ENCODE data around the gene RAMACL.
A peak's percentile ranks its signal among the peaks of the same experiment; 100 is the strongest.

The RAMACL gene

GRCh38 chr6:166600931-166601330, 14.5 kb upstream of the RAMACL start:
- ChIA-PET CTCF (interaction anchor here (1.0 to 3.6 kb wide), 4 partner anchors 11 to 26 kb away, joined by 3 to 21 read pairs (median 4); no protein-coding TSS in a partner anchor), POLR2A (interaction anchor here (0.7 kb wide), 1 partner anchor 259 kb away, joined by 4 read pairs; no protein-coding TSS in a partner anchor)
- TF ChIP-seq CTCF (IDR thresholded peaks at IDR 0.05; ENCODE audit: insufficient read depth, low read length, missing control alignments), result no peak
- H3K4me3 ChIP-seq (ENCODE audit: low read depth, low read length), result no peak overlapping the region
- DNase-seq (ENCODE audit: low read depth, low spot score), result no peak

- H3K4me3 ChIP-seq (ENCODE audit: low read depth, low read length), result no peak overlapping the region
- POLR2A ChIA-PET, result no interaction called here
- CTCF ChIA-PET, result interaction anchor here (0.7 to 3.6 kb wide), 4 partner anchors 14 to 134 kb away, joined by 3 to 21 read pairs (median 4); partner anchors contain the start of gene RPS6KA2
- no peak for TF ChIP-seq CTCF (IDR thresholded peaks at IDR 0.05; ENCODE audit: insufficient read depth, low read length, missing control alignments)
- no peak for DNase-seq (ENCODE audit: low read depth, low spot score)
Observed at GRCh38 chr6:166599205-166599604, 12.7 kb upstream of the RAMACL start.

- ChIA-PET POLR2A (interaction anchor here (0.7 kb wide), 1 partner anchor 546 kb away, joined by 3 read pairs; no protein-coding TSS in a partner anchor), CTCF (interaction anchor here (0.9 to 3.6 kb wide), 3 partner anchors 14 to 133 kb away, joined by 3 to 21 read pairs (median 5); partner anchors contain the start of gene RPS6KA2)
- peak; percentile 92 for DNase-seq (ENCODE audit: low read depth, low spot score)
- H3K4me3 ChIP-seq (ENCODE audit: low read depth, low read length), result no peak overlapping the region
- no peak for TF ChIP-seq CTCF (IDR thresholded peaks at IDR 0.05; ENCODE audit: insufficient read depth, low read length, missing control alignments)
Observed at GRCh38 chr6:166598441-166599138, 12.1 kb upstream of the RAMACL start.

- TF ChIP-seq CTCF (IDR thresholded peaks at IDR 0.05; ENCODE audit: insufficient read depth, low read length, missing control alignments), result no peak
- ChIA-PET CTCF (interaction anchor here (1.4 to 3.6 kb wide), 2 partner anchors 15 to 133 kb away, joined by 5 to 21 read pairs; no protein-coding TSS in a partner anchor), POLR2A (interaction anchor here (0.7 kb wide), 1 partner anchor 545 kb away, joined by 3 read pairs; no protein-coding TSS in a partner anchor)
- H3K4me3 ChIP-seq (ENCODE audit: low read depth, low read length), result no peak overlapping the region
- no peak for DNase-seq (ENCODE audit: low read depth, low spot score)
Observed at GRCh38 chr6:166597711-166598440, 11.4 kb upstream of the RAMACL start.

GRCh38 chr6:166596776-166597507, 10.5 kb upstream of the RAMACL start:
- POLR2A ChIA-PET, result no interaction called here
- DNase-seq (ENCODE audit: low read depth, low spot score), result no peak

More at GRCh38 chr6:166596776-166597507, 10.5 kb upstream of the RAMACL start:
- CTCF ChIA-PET, result interaction anchor here (1.1 kb wide), 1 partner anchor 12 kb away, joined by 3 read pairs; no protein-coding TSS in a partner anchor
- no peak for TF ChIP-seq CTCF (IDR thresholded peaks at IDR 0.05; ENCODE audit: insufficient read depth, low read length, missing control alignments)
- H3K4me3 ChIP-seq (ENCODE audit: low read depth, low read length), result no peak overlapping the region

All from AG04449 (cell line).